GM13976 (cell line): ENCODE data around the gene VTI1A.
A peak's percentile ranks its signal among the peaks of the same experiment; 100 is the strongest.

Experiments used
- DNase-seq: peaks from one replicate; pipeline ENCODE4 v3.0.0; 2012; ENCODE audit warnings: low spot score
- CTCF ChIP-seq: IDR thresholded peaks from 2 replicates; pipeline ENCODE4 v1.5.1; 2012; ENCODE audit warnings: borderline replicate concordance, mild to moderate bottlenecking; ENCODE audit not compliant: insufficient read depth; ENCODE audit errors: extremely low read depth, missing control alignments, control extremely low read depth
- in situ Hi-C: fragments of 300-500 bp; cut with MboI; formaldehyde crosslinking; loops from one replicate; pipeline ENCODE4 v1.12.0; 2022; ENCODE audit warnings: low sequenced_read_pairs, mixed read lengths, inconsistent platforms; ENCODE audit not compliant: unreplicated experiment

The VTI1A gene

GRCh38 chr10:112526906-112527305 lies 79.9 kb downstream of the VTI1A start:
- DNase-seq = no peak
- in situ Hi-C loops = no loop called here
- TF ChIP-seq CTCF = no peak

- TF ChIP-seq CTCF = no peak
- in situ Hi-C loops = no loop called here
- DNase-seq = no peak
These were observed 81.2 kb downstream of the VTI1A start for GRCh38 chr10:112528235-112528634.

GRCh38 chr10:112531421-112531820 lies 84.4 kb downstream of the VTI1A start:
- in situ Hi-C loops = no loop called here
- DNase-seq = no peak
- no peak for TF ChIP-seq CTCF

- DNase-seq = peak; percentile 60
- in situ Hi-C loops = no loop called here
- no peak for TF ChIP-seq CTCF
These were observed 85.2 kb downstream of the VTI1A start for GRCh38 chr10:112532189-112532588.

- DNase-seq = no peak
- TF ChIP-seq CTCF = no peak
- in situ Hi-C loops = no loop called here
These were observed 85.9 kb downstream of the VTI1A start for GRCh38 chr10:112532956-112533355.

- in situ Hi-C loops = no loop called here
- TF ChIP-seq CTCF = no peak
- DNase-seq = no peak
These were observed 86.9 kb downstream of the VTI1A start for GRCh38 chr10:112533916-112534315.

- no peak for TF ChIP-seq CTCF
- in situ Hi-C loops = no loop called here
- no peak for DNase-seq
These were observed 88.5 kb downstream of the VTI1A start for GRCh38 chr10:112535531-112535951.
